ENCODE measurements around the gene CTSO.

GRCh38 chr4:155961575-155961974 is 7.9 kb upstream of the CTSO start:
- TF ChIP-seq, protein P1, sequence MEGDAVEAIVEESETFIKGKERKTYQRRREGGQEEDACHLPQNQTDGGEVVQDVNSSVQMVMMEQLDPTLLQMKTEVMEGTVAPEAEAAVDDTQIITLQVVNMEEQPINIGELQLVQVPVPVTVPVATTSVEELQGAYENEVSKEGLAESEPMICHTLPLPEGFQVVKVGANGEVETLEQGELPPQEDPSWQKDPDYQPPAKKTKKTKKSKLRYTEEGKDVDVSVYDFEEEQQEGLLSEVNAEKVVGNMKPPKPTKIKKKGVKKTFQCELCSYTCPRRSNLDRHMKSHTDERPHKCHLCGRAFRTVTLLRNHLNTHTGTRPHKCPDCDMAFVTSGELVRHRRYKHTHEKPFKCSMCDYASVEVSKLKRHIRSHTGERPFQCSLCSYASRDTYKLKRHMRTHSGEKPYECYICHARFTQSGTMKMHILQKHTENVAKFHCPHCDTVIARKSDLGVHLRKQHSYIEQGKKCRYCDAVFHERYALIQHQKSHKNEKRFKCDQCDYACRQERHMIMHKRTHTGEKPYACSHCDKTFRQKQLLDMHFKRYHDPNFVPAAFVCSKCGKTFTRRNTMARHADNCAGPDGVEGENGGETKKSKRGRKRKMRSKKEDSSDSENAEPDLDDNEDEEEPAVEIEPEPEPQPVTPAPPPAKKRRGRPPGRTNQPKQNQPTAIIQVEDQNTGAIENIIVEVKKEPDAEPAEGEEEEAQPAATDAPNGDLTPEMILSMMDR (IDR thresholded peaks at IDR 0.05; ENCODE audit: insufficient read depth, low read length, poor library complexity, severe bottlenecking): no peak
- no peak for TF ChIP-seq EZH2phosphoT487 (conservative IDR thresholded peaks at IDR 0.05; ENCODE audit: low read length)
